ENCODE measurements around the gene XYLT1.

DNA sequence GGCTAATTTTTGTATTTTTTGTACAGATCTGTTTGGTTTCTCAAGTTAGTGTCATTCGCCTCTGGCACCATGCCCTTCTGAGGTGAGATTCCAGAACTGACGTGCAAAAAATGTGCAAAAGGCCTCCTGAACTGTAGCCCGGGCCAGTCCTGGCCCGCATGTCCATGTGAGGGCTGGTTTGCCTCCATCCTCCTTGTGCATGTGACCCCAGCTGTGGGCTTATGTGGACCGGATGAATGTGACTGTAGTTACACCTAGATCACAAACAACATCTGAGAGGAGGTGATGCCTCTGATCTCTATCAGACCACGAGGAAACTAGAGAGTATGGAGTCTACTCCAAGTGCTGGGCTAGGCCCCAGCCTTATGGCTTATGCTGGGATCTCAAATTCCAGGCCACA lies 241.6 kb downstream of the XYLT1 start:
- no peak for TF ChIP-seq POLR2AphosphoS5 (IDR thresholded peaks at IDR 0.05; ENCODE audit: low read depth, low read length)
- no peak for TF ChIP-seq POLR2A (IDR thresholded peaks at IDR 0.05; ENCODE audit: low read depth, low read length)
- TF ChIP-seq SPI1 (IDR thresholded peaks at IDR 0.05; ENCODE audit: low read depth, low read length), result no peak
- TF ChIP-seq TAF1 (IDR thresholded peaks at IDR 0.05; ENCODE audit: low read depth, low read length), result no peak
